ENCODE data around the gene DNAJC27.

DNA sequence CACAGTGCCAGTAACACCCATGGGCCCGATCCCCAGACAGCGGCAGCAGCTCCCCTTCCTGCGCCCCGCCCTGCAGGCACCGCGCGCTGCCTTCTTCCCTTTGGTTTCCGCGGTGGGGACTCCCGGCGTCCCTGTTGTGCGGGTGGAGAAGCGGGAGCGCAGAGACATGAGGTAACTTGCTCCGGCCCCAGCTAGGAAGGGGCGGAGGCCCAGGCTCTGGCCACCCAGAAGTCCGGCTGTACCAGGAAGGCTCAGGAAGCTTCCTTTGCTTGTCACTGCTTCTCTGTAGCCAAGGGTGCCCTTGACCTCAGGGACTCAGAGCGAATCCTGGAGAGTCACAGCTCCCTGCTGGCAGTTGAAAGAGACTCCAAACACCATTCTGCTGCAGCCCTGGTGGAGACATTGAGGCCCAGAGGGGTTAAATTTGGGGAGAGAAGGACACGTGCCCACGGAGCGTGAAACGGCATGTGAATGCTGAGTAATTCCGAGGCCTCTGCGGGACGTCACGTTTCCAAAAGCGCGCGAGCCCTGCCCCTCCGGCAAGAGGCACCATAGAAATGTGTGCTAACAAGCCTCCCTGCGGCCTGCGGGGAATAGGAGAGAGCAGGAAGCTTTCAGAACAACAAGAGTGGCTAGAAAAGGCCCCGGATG lies 45.0 kb downstream of the DNAJC27 start:
- no peak for TF ChIP-seq RCOR1 (IDR thresholded peaks at IDR 0.05; ENCODE audit: low read length)
- TF ChIP-seq, protein P1, sequence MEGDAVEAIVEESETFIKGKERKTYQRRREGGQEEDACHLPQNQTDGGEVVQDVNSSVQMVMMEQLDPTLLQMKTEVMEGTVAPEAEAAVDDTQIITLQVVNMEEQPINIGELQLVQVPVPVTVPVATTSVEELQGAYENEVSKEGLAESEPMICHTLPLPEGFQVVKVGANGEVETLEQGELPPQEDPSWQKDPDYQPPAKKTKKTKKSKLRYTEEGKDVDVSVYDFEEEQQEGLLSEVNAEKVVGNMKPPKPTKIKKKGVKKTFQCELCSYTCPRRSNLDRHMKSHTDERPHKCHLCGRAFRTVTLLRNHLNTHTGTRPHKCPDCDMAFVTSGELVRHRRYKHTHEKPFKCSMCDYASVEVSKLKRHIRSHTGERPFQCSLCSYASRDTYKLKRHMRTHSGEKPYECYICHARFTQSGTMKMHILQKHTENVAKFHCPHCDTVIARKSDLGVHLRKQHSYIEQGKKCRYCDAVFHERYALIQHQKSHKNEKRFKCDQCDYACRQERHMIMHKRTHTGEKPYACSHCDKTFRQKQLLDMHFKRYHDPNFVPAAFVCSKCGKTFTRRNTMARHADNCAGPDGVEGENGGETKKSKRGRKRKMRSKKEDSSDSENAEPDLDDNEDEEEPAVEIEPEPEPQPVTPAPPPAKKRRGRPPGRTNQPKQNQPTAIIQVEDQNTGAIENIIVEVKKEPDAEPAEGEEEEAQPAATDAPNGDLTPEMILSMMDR (IDR thresholded peaks at IDR 0.05) = no peak
- TF ChIP-seq, protein P2, sequence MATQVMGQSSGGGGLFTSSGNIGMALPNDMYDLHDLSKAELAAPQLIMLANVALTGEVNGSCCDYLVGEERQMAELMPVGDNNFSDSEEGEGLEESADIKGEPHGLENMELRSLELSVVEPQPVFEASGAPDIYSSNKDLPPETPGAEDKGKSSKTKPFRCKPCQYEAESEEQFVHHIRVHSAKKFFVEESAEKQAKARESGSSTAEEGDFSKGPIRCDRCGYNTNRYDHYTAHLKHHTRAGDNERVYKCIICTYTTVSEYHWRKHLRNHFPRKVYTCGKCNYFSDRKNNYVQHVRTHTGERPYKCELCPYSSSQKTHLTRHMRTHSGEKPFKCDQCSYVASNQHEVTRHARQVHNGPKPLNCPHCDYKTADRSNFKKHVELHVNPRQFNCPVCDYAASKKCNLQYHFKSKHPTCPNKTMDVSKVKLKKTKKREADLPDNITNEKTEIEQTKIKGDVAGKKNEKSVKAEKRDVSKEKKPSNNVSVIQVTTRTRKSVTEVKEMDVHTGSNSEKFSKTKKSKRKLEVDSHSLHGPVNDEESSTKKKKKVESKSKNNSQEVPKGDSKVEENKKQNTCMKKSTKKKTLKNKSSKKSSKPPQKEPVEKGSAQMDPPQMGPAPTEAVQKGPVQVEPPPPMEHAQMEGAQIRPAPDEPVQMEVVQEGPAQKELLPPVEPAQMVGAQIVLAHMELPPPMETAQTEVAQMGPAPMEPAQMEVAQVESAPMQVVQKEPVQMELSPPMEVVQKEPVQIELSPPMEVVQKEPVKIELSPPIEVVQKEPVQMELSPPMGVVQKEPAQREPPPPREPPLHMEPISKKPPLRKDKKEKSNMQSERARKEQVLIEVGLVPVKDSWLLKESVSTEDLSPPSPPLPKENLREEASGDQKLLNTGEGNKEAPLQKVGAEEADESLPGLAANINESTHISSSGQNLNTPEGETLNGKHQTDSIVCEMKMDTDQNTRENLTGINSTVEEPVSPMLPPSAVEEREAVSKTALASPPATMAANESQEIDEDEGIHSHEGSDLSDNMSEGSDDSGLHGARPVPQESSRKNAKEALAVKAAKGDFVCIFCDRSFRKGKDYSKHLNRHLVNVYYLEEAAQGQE (IDR thresholded peaks at IDR 0.05; ENCODE audit: low read depth, low read length) = no peak
